Central memory CD4-positive, alpha-beta T cell (primary cell): Measurements from ENCODE around the gene MORN1.

Experiments used
- DNase-seq: peaks from one replicate; pipeline ENCODE4 v3.0.0; 2022

Gene MORN1

GRCh38 chr1:2350501-2350900, 40.9 kb downstream of the MORN1 start:
- no peak for DNase-seq

- DNase-seq: no peak
These were observed 41.5 kb downstream of the MORN1 start for GRCh38 chr1:2349806-2350205.

- DNase-seq: no peak
These were observed 42.7 kb downstream of the MORN1 start for GRCh38 chr1:2348346-2349325.

GRCh38 chr1:2347896-2348295, 43.5 kb downstream of the MORN1 start:
- DNase-seq: no peak

GRCh38 chr1:2347409-2347785, 44.0 kb downstream of the MORN1 start:
- no peak for DNase-seq

- no peak for DNase-seq
These were observed 44.5 kb downstream of the MORN1 start for GRCh38 chr1:2346691-2347408.

GRCh38 chr1:2345297-2346075, 45.9 kb downstream of the MORN1 start:
- no peak for DNase-seq

GRCh38 chr1:2344744-2345296, 46.5 kb downstream of the MORN1 start:
- no peak for DNase-seq

GRCh38 chr1:2344121-2344681, 47.2 kb downstream of the MORN1 start:
- DNase-seq: no peak

- DNase-seq: no peak
These were observed 48.1 kb downstream of the MORN1 start for GRCh38 chr1:2343023-2343935.

GRCh38 chr1:2342384-2343022, 48.9 kb downstream of the MORN1 start:
- DNase-seq: no peak

GRCh38 chr1:2341706-2342383, 49.5 kb downstream of the MORN1 start:
- DNase-seq: no peak

GRCh38 chr1:2340918-2341254, 50.5 kb downstream of the MORN1 start:
- no peak for DNase-seq

- no peak for DNase-seq
These were observed 51.1 kb downstream of the MORN1 start for GRCh38 chr1:2340086-2340917.

GRCh38 chr1:2339206-2340085, 51.9 kb downstream of the MORN1 start:
- DNase-seq: no peak

- no peak for DNase-seq
These were observed 53.9 kb downstream of the MORN1 start for GRCh38 chr1:2337501-2337900.

GRCh38 chr1:2337081-2337480, 54.3 kb downstream of the MORN1 start:
- no peak for DNase-seq

- DNase-seq: no peak
These were observed 54.9 kb downstream of the MORN1 start for GRCh38 chr1:2336499-2336898.
